K562 (cell line): Measurements from ENCODE around the gene TXNDC15. TPM values are rescaled to one million over a fixed set of nuclear protein-coding genes. Genes with fewer than 3 reads are reported as not detected.

Source experiments
- ATAC-seq: fragments of 200-7000 bp; cut with Tn5 transposase; 3 replicates; pipeline ENCODE4 v1.9.1; 2020; ENCODE audit warnings: moderate library complexity
- BruUV-seq: library from RNA; stranded (reverse); fragments of 400-500 nt; replicated peaks from 2 replicates; lab custom pipeline; 2021; lab: Mats Ljungman, UMichigan
- CTCF ChIA-PET: fragments of 300-600 bp; formaldehyde crosslinking; extraction: SDS; loops from one replicate; lab custom pipeline; 2021; ENCODE audit warnings: low intra/inter-chr PET ratio; lab: Yijun Ruan, JAX
- POLR2A ChIA-PET: fragments of 300-600, 350-650 bp; sonication (Branson Sonifier 250); formaldehyde crosslinking; extraction: SDS; loops from one replicate; lab custom pipeline; 2021; ENCODE audit warnings: antibody characterized with exemption, inconsistent platforms; lab: Yijun Ruan, JAX
- DNase-seq, 4 experiments: peaks; one replicate each; pipeline versions ENCODE4 v3.0.0 to v3.0.0-alpha.2; 2011 to 2018; ENCODE audit warnings: low spot score in 3 of 4, mixed read lengths in 3 of 4; ENCODE audit errors: extremely low read depth in 1 of 4
- FAIRE-seq: peaks from 2 replicates; lab custom pipeline; 2011; peaks lifted over from hg19 to GRCh38; lab: Jason Lieb, UNC
- H2AFZ ChIP-seq: 2 replicates; pipeline ENCODE4 v1.6.0; 2011; ENCODE audit warnings: low read depth, low read length, control low read depth, inconsistent platforms
- H3K27ac ChIP-seq: fragments of 200-600 bp; 3 replicates; pipeline ENCODE4 v1.8.0; 2011; ENCODE audit warnings: low read depth, mild to moderate bottlenecking, control low read depth, inconsistent platforms, low read length, moderate library complexity, mixed read lengths; ENCODE audit errors: extremely low read depth
- H3K27me3 ChIP-seq, 2 experiments: fragments of 300-600 bp in 1 of 2; 2 replicates in 1 of 2; 3 replicates in 1 of 2; pipeline versions ENCODE4 v1.6.0 to v1.8.0; 2011; ENCODE audit warnings: inconsistent platforms in 2 of 2, low read length in 2 of 2, mild to moderate bottlenecking in 1 of 2, mixed read lengths in 1 of 2, moderate library complexity in 1 of 2; ENCODE audit not compliant: control insufficient read depth in 2 of 2, insufficient read depth in 2 of 2
- H3K36me3 ChIP-seq: fragments of 300-600 bp; 3 replicates; pipeline ENCODE4 v1.8.0; 2011; ENCODE audit warnings: mild to moderate bottlenecking, low read length, inconsistent platforms; ENCODE audit not compliant: control insufficient read depth, insufficient read depth
- H3K4me1 ChIP-seq, 2 experiments: fragments of 200-600 bp in 1 of 2; replicated peaks in 1 of 2; 2 replicates in 1 of 2; 3 replicates in 1 of 2; pipeline versions ENCODE4 v1.5.1 to v1.8.0; 2011; ENCODE audit warnings: inconsistent platforms in 2 of 2, low read length in 2 of 2, mild to moderate bottlenecking in 1 of 2, mixed read lengths in 1 of 2, moderate library complexity in 1 of 2; ENCODE audit not compliant: control insufficient read depth in 2 of 2, insufficient read depth in 2 of 2
- H3K4me2 ChIP-seq: 2 replicates; pipeline ENCODE4 v1.6.1; 2011; ENCODE audit warnings: low read length, control low read depth, inconsistent platforms, mixed read lengths; ENCODE audit not compliant: insufficient read depth
- H3K4me3 ChIP-seq: fragments of 200-600 bp; sonication (generic), shearing (Covaris generic); 2 replicates; pipeline ENCODE4 v1.5.1; 2016; ENCODE audit warnings: control low read depth, inconsistent platforms
- H3K79me2 ChIP-seq: fragments of 200-600 bp; 3 replicates; pipeline ENCODE4 v1.8.0; 2011; ENCODE audit warnings: low read length, inconsistent platforms; ENCODE audit not compliant: control insufficient read depth, insufficient read depth
- H3K9ac ChIP-seq, 2 experiments: 2 replicates each; pipeline versions ENCODE4 v1.6.0 to v1.6.1; 2011; ENCODE audit warnings: low read depth in 2 of 2, low read length in 2 of 2, control low read depth in 1 of 2, inconsistent platforms in 1 of 2, mild to moderate bottlenecking in 1 of 2, mixed read lengths in 1 of 2; ENCODE audit not compliant: insufficient read depth in 1 of 2
- H3K9me1 ChIP-seq: one replicate; pipeline ENCODE4 v1.6.0; 2011; ENCODE audit warnings: inconsistent platforms, mild to moderate bottlenecking, low read length, moderate library complexity; ENCODE audit not compliant: control insufficient read depth, insufficient read depth
- H3K9me3 ChIP-seq: replicated peaks from 2 replicates; pipeline ENCODE4 v1.5.1; 2011; ENCODE audit warnings: low read depth, low read length, inconsistent platforms; ENCODE audit not compliant: control insufficient read depth, insufficient read depth
- H4K20me1 ChIP-seq: replicated peaks from 2 replicates; pipeline ENCODE4 v1.6.1; 2011; ENCODE audit warnings: low read length, inconsistent platforms, mixed read lengths; ENCODE audit not compliant: control insufficient read depth, insufficient read depth
- ATF3 ChIP-seq, 2 experiments: fragments of 450-650 bp in 1 of 2; sonication (generic) in 1 of 2; formaldehyde crosslinking in 1 of 2; IDR thresholded peaks in 1 of 2; conservative IDR thresholded peaks in 1 of 2; 2 replicates each; pipeline versions ENCODE4 v1.6.1 to v1.8.1; 2016 to 2023; ENCODE audit warnings: mild to moderate bottlenecking in 2 of 2, moderate library complexity in 2 of 2, inconsistent platforms in 1 of 2, missing genetic modification reagents in 1 of 2
- HMG20B ChIP-seq: fragments of 250-450 bp; sonication (Bioruptor Pico); IDR thresholded peaks from 2 replicates; pipeline ENCODE4 v1.5.0; 2021; ENCODE audit warnings: mild to moderate bottlenecking
- REST ChIP-seq, 2 experiments: fragments of 450-650 bp; formaldehyde crosslinking in 1 of 2; IDR thresholded peaks; 2 replicates each; pipeline versions ENCODE4 v1.4.0 to v1.6.1; 2014 to 2020; ENCODE audit warnings: mild to moderate bottlenecking in 2 of 2, borderline replicate concordance in 1 of 2, low read depth in 1 of 2
- ZC3H8 ChIP-seq: fragments of 450-650 bp; IDR thresholded peaks from 2 replicates; pipeline ENCODE4 v1.6.1; 2017
- ZNF23 ChIP-seq: fragments of 250-450 bp; sonication (Bioruptor Pico); IDR thresholded peaks from 2 replicates; pipeline ENCODE4 v1.4.0; 2020; ENCODE audit warnings: mild to moderate bottlenecking
- WGBS: fragments of 100-300 bp; shearing (Covaris generic); methylation state at CpG from one replicate; pipeline ENCODE4 v1.1.6; 2016; ENCODE audit warnings: low coverage, mixed read lengths; ENCODE audit not compliant: insufficient coverage; ENCODE audit errors: missing lambda C conversion rate; 5-methylcytosine and 5-hydroxymethylcytosine counted together
- in situ Hi-C: fragments of 300-500 bp; cut with MboI; formaldehyde crosslinking; loops from 4 replicates; pipeline ENCODE4 v1.15.0; 2018; ENCODE audit warnings: inconsistent platforms, mixed read lengths
- intact Hi-C: fragments of 100-400 bp; cut with micrococcal nuclease; formaldehyde crosslinking; loops from 2 replicates; pipeline ENCODE4 v1.14.2; 2022
- polyA plus RNA-seq, 8 experiments: library from polyadenylated mRNA; depleted of rRNA in 4 of 8; stranded (reverse) in 5 of 8; unstranded in 3 of 8; fragments of >200 nt; fragmentation: Nextera tagmentation in 2 of 8; fragmentation: Illumina TruSeq in 1 of 8; extraction: Ambion mirVana in 2 of 8; extraction: Trizol in 1 of 8; gene quantifications; 2 replicates each; pipeline versions ENCODE4 v1.2.1 to v1.2.3, GENCODE V29; 2011 to 2014; ENCODE audit warnings: inconsistent platforms in 1 of 8, missing spikeins in 1 of 8
- total RNA-seq, 7 experiments: library from RNA; depleted of rRNA in 6 of 7; stranded (reverse); fragments of >200 nt in 6 of 7; fragmentation: Illumina TruSeq in 2 of 7; extraction: Trizol in 2 of 7; gene quantifications; 2 replicates each; pipeline versions ENCODE4 v1.2.1 to v1.2.3, GENCODE V29; 2011 to 2021; ENCODE audit warnings: low replicate concordance in 1 of 7

Gene TXNDC15
- total and polyA plus RNA-seq, 9 of the 15 experiments (the other 6 are each of a cell fraction or from before 2014, with no cell fraction given), result 3.0 to 15.4 (median 12.3) TPM

- Histone ChIP-seq H3K4me2 (no peak overlapping the region), H3K79me2 (peaks cover 8% of the 10 kb centered on the region; the same call in 2 of the 3 replicates), H3K36me3 (no peaks in the 10 kb centered on the region), H3K9ac (no peak overlapping the region), H3K27ac (no peak overlapping the region), H4K20me1 (no peaks in the 10 kb centered on the region), H2AFZ (no peak overlapping the region), H3K4me1 (peaks cover 18 to 19% of the 10 kb centered on the region in 2 experiments; a peak in 4 of 5 replicates), H3K9me1 (no peaks in the 10 kb centered on the region), H3K9me3 (no peaks in the 10 kb centered on the region), H3K4me3 (no peak overlapping the region), H3K27me3 (no peaks in the 10 kb centered on the region)
- BruUV-seq, result no TSS peak
- CTCF ChIA-PET, result no interaction called here
- DNase-seq (no peak), FAIRE-seq (no peak), ATAC-seq (no peak)
- in situ Hi-C loops (no loop called here), intact Hi-C loops (no loop called here)
- WGBS, result 88% methylated on average over 3 of the region's 3 CpGs
- POLR2A ChIA-PET, result interaction anchor here (0.8 to 1.4 kb wide), 3 partner anchors 14 to 22 kb away, joined by 3 to 4 read pairs (median 3); no protein-coding TSS in a partner anchor
- TF ChIP-seq ZC3H8 (no peak), HMG20B (CRISPR knock-in tag) (no peak), ATF3 (IDR thresholded peaks at IDR 0.05) (peak; percentile 42; the same call in 1 of the 2 replicates), ATF3 (CRISPR knock-in tag; conservative IDR thresholded peaks at IDR 0.05) (no peak), ZNF23 (CRISPR knock-in tag) (no peak), REST (IDR thresholded peaks at IDR 0.05; ENCODE audit: borderline replicate concordance) (no peak), REST (CRISPR knock-in tag; IDR thresholded peaks at IDR 0.05; ENCODE audit: low read depth) (no peak)
These were observed 4.2 kb downstream of the TXNDC15 start for GRCh38 chr5:134878403-134878802.
